ENCODE results near the gene ZNF418. TPM values are rescaled to one million over a fixed set of nuclear protein-coding genes. Genes with fewer than 3 reads are reported as not detected.
"Not testable (repeated sequence)": the region's sequence is repeated elsewhere in the genome, so short reads cannot be mapped to it uniquely, and the experiment has no call there.

Gene ZNF418
- total RNA-seq, 2 donors from 2014 or later, result 1.0 to 6.7 TPM

- peak within 1 kb of the TSS; percentile 93 for H3K27ac Mint-ChIP-seq
- peaks cover 10% of the 10 kb centered on the region for H3K9me3 Mint-ChIP-seq
Observed at GRCh38 chr19:57916168-57916995, 18.8 kb downstream of the ZNF418 start, which contains the start of gene ZNF417. TSS of gene ZNF417 (minus strand) at chr19:57916592. CDS start at chr19:57916411, 181 bp downstream.

GRCh38 chr19:57914531-57914930 lies 20.7 kb downstream of the ZNF418 start:
- Mint-ChIP-seq H3K27ac (no peak overlapping the region), H3K9me3 (peaks cover 10% of the 10 kb centered on the region), H3K4me3 (peak overlapping the region; percentile 94), H3K4me1 (peaks cover 22% of the 10 kb centered on the region), H3K27me3 (no peaks in the 10 kb centered on the region), H3K36me3 (ENCODE audit: low read depth) (peaks cover 68% of the 10 kb centered on the region)
- ATAC-seq (replicated peaks), result no peak

More at GRCh38 chr19:57916168-57916995, 18.8 kb downstream of the ZNF418 start, which contains the start of gene ZNF417:
- Mint-ChIP-seq H3K4me1 (peaks cover 22% of the 10 kb centered on the region), H3K4me3 (peak within 1 kb of the TSS; percentile 94), H3K36me3 (ENCODE audit: low read depth) (peaks cover 55% of the 10 kb centered on the region)
- peak; percentile 99 for ATAC-seq (replicated peaks)
- not testable (repeated sequence) for H3K27me3 Mint-ChIP-seq

- Mint-ChIP-seq H3K27me3 (no peaks in the 10 kb centered on the region), H3K9me3 (no peaks in the 10 kb centered on the region), H3K4me3 (no peak overlapping the region), H3K27ac (no peak overlapping the region), H3K4me1 (peaks cover 5% of the 10 kb centered on the region), H3K36me3 (ENCODE audit: low read depth) (peaks cover 53% of the 10 kb centered on the region)
- no peak for ATAC-seq (replicated peaks)
Observed at GRCh38 chr19:57907394-57907793, 27.8 kb downstream of the ZNF418 start.

- Mint-ChIP-seq H3K4me1 (peaks cover 5% of the 10 kb centered on the region), H3K27me3 (no peaks in the 10 kb centered on the region), H3K4me3 (no peak overlapping the region), H3K36me3 (ENCODE audit: low read depth) (peaks cover 32% of the 10 kb centered on the region), H3K9me3 (no peaks in the 10 kb centered on the region), H3K27ac (no peak overlapping the region)
- no peak for ATAC-seq (replicated peaks)
Observed at GRCh38 chr19:57905258-57905657, 29.9 kb downstream of the ZNF418 start.

- Mint-ChIP-seq H3K4me3 (no peak overlapping the region), H3K4me1 (peaks cover 5% of the 10 kb centered on the region), H3K27ac (no peak overlapping the region), H3K36me3 (ENCODE audit: low read depth) (peaks cover 19% of the 10 kb centered on the region), H3K9me3 (no peaks in the 10 kb centered on the region), H3K27me3 (no peaks in the 10 kb centered on the region)
- no peak for ATAC-seq (replicated peaks)
Observed at GRCh38 chr19:57903618-57904184, 31.5 kb downstream of the ZNF418 start.

GRCh38 chr19:57900311-57900710 lies 34.9 kb downstream of the ZNF418 start:
- H3K4me3 Mint-ChIP-seq, result no peak overlapping the region
- no peaks in the 10 kb centered on the region for H3K27me3 Mint-ChIP-seq
- H3K27ac Mint-ChIP-seq, result no peak overlapping the region
- peak; percentile 29 for ATAC-seq (replicated peaks)
- no peaks in the 10 kb centered on the region for H3K36me3 Mint-ChIP-seq (ENCODE audit: low read depth)
- H3K9me3 Mint-ChIP-seq, result no peaks in the 10 kb centered on the region
- H3K4me1 Mint-ChIP-seq, result peaks cover 5% of the 10 kb centered on the region

- H3K27ac Mint-ChIP-seq, result not testable (repeated sequence)
Observed at GRCh38 chr19:57890706-57891105, 44.5 kb downstream of the ZNF418 start.

GRCh38 chr19:57888560-57889231 lies 46.5 kb downstream of the ZNF418 start, which contains the start of gene ZNF814:
TSS of gene ZNF814 (minus strand) at chr19:57889037. CDS start at chr19:57888802, 235 bp downstream.
- Mint-ChIP-seq H3K36me3 (ENCODE audit: low read depth) (peaks cover 53% of the 10 kb centered on the region), H3K27me3 (no peaks in the 10 kb centered on the region), H3K4me1 (peaks cover 13% of the 10 kb centered on the region), H3K9me3 (peaks cover 7% of the 10 kb centered on the region), H3K27ac (peak within 1 kb of the TSS; percentile 95), H3K4me3 (peak within 1 kb of the TSS; percentile 92)
- ATAC-seq (replicated peaks), result peak; percentile 93

More at GRCh38 chr19:57890706-57891105, 44.5 kb downstream of the ZNF418 start:
- peaks cover 13% of the 10 kb centered on the region for H3K4me1 Mint-ChIP-seq
- peaks cover 33% of the 10 kb centered on the region for H3K36me3 Mint-ChIP-seq (ENCODE audit: low read depth)
- not testable (repeated sequence) for ATAC-seq (replicated peaks); H3K27me3 Mint-ChIP-seq; H3K9me3 Mint-ChIP-seq; H3K4me3 Mint-ChIP-seq

GRCh38 chr19:57888107-57888559 lies 47.1 kb downstream of the ZNF418 start:
- peaks cover 7% of the 10 kb centered on the region for H3K9me3 Mint-ChIP-seq
- peaks cover 59% of the 10 kb centered on the region for H3K36me3 Mint-ChIP-seq (ENCODE audit: low read depth)
- peak overlapping the region; percentile 95 for H3K27ac Mint-ChIP-seq
- peak overlapping the region; percentile 92 for H3K4me3 Mint-ChIP-seq
- H3K4me1 Mint-ChIP-seq, result peaks cover 13% of the 10 kb centered on the region
- no peaks in the 10 kb centered on the region for H3K27me3 Mint-ChIP-seq
- no peak for ATAC-seq (replicated peaks)

- ATAC-seq (replicated peaks), result no peak
- H3K36me3 Mint-ChIP-seq (ENCODE audit: low read depth), result peaks cover 67% of the 10 kb centered on the region
- peaks cover 13% of the 10 kb centered on the region for H3K4me1 Mint-ChIP-seq
- no peaks in the 10 kb centered on the region for H3K27me3 Mint-ChIP-seq
- peaks cover 7% of the 10 kb centered on the region for H3K9me3 Mint-ChIP-seq
- no peak overlapping the region for H3K27ac Mint-ChIP-seq
- H3K4me3 Mint-ChIP-seq, result peak overlapping the region; percentile 92
Observed at GRCh38 chr19:57887195-57887941, 47.8 kb downstream of the ZNF418 start.

GRCh38 chr19:57886046-57886445 lies 49.2 kb downstream of the ZNF418 start:
- H3K27ac Mint-ChIP-seq, result no peak overlapping the region
- ATAC-seq (replicated peaks), result no peak
- H3K4me3 Mint-ChIP-seq, result peak overlapping the region; percentile 2
- peaks cover 67% of the 10 kb centered on the region for H3K36me3 Mint-ChIP-seq (ENCODE audit: low read depth)
- H3K4me1 Mint-ChIP-seq, result peaks cover 13% of the 10 kb centered on the region
- H3K27me3 Mint-ChIP-seq, result no peaks in the 10 kb centered on the region
- peaks cover 7% of the 10 kb centered on the region for H3K9me3 Mint-ChIP-seq

- H3K27me3 Mint-ChIP-seq; H3K4me3 Mint-ChIP-seq; ATAC-seq (replicated peaks); H3K4me1 Mint-ChIP-seq; H3K27ac Mint-ChIP-seq: not testable (repeated sequence)
- peaks cover 73% of the 10 kb centered on the region for H3K36me3 Mint-ChIP-seq (ENCODE audit: low read depth)
- H3K9me3 Mint-ChIP-seq, result peaks cover 16% of the 10 kb centered on the region
Observed at GRCh38 chr19:57873883-57874799, 61.1 kb downstream of the ZNF418 start.

GRCh38 chr19:57872450-57872849 lies 62.8 kb downstream of the ZNF418 start:
- Mint-ChIP-seq H3K36me3 (ENCODE audit: low read depth) (peaks cover 75% of the 10 kb centered on the region), H3K4me3 (no peak overlapping the region), H3K27me3 (no peaks in the 10 kb centered on the region), H3K4me1 (peaks cover 4% of the 10 kb centered on the region), H3K9me3 (peaks cover 16% of the 10 kb centered on the region), H3K27ac (no peak overlapping the region)
- no peak for ATAC-seq (replicated peaks)

All from activated T-helper 17 cell treated with anti-CD3 and anti-CD28 coated beads, Interleukin-2, amount 50 U/mL, for 72 hours (primary cell).